Adipocyte (in vitro differentiated cells): ENCODE measurements around the gene PFDN6.
"Not testable (repeated sequence)": the region's sequence is repeated elsewhere in the genome, so short reads cannot be mapped to it uniquely, and the experiment has no call there.

Experiments used
- DNase-seq: peaks from one replicate; pipeline ENCODE4 v3.0.0-alpha.2; 2015; ENCODE audit warnings: low read depth
- H3K27me3 ChIP-seq: replicated peaks from 2 replicates; pipeline ENCODE4 v1.7.0; 2013; ENCODE audit warnings: mild to moderate bottlenecking, low read length, moderate library complexity; ENCODE audit not compliant: control insufficient read depth, insufficient read depth
- H3K36me3 ChIP-seq: 2 replicates; pipeline ENCODE4 v1.7.0; 2013; ENCODE audit warnings: low read length, mild to moderate bottlenecking, moderate library complexity; ENCODE audit not compliant: control insufficient read depth, insufficient read depth, severe bottlenecking
- H3K4me1 ChIP-seq: 2 replicates; pipeline ENCODE4 v1.7.0; 2013; ENCODE audit warnings: mild to moderate bottlenecking, low read length, moderate library complexity; ENCODE audit not compliant: control insufficient read depth, insufficient read depth
- H3K4me3 ChIP-seq: 2 replicates; pipeline ENCODE4 v1.7.0; 2013; ENCODE audit warnings: mild to moderate bottlenecking, low read length, moderate library complexity
- H3K9ac ChIP-seq: 2 replicates; pipeline ENCODE4 v1.7.0; 2013; ENCODE audit warnings: mild to moderate bottlenecking, low read length, moderate library complexity
- H3K9me3 ChIP-seq: 2 replicates; pipeline ENCODE4 v1.7.0; 2013; ENCODE audit warnings: mild to moderate bottlenecking, low read length, moderate library complexity; ENCODE audit not compliant: control insufficient read depth

The PFDN6 gene

GRCh38 chr6:33275795-33276580 lies 13.4 kb upstream of the PFDN6 start:
- peaks cover 44% of the 10 kb centered on the region for H3K4me1 ChIP-seq
- H3K27me3 ChIP-seq, H3K9me3 ChIP-seq, DNase-seq: not testable (repeated sequence)
- peak overlapping the region; percentile 79 for H3K4me3 ChIP-seq
- H3K36me3 ChIP-seq, result peaks cover 63% of the 10 kb centered on the region
- H3K9ac ChIP-seq, result peak overlapping the region; percentile 98

DNA sequence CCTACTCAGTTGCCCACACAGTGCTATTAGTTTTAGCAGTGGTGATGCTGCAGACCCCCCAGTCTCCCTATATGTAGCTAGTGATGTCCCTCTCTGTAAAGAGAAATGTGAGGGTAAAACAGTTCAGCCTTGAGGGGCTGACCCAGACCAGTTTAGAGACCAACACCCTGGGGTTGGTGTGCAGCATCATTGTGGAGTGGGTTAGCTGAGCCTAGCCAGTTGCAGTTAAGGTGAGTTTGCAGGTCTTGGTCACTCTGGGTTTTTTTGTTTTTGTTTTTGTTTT lies 12.9 kb upstream of the PFDN6 start:
- H3K4me1 ChIP-seq, result peaks cover 43% of the 10 kb centered on the region
- DNase-seq, result no peak
- no peaks in the 10 kb centered on the region for H3K27me3 ChIP-seq
- H3K9me3 ChIP-seq, result no peaks in the 10 kb centered on the region
- H3K36me3 ChIP-seq, result peaks cover 68% of the 10 kb centered on the region
- peak overlapping the region; percentile 98 for H3K9ac ChIP-seq
- H3K4me3 ChIP-seq, result peak overlapping the region; percentile 79

DNA sequence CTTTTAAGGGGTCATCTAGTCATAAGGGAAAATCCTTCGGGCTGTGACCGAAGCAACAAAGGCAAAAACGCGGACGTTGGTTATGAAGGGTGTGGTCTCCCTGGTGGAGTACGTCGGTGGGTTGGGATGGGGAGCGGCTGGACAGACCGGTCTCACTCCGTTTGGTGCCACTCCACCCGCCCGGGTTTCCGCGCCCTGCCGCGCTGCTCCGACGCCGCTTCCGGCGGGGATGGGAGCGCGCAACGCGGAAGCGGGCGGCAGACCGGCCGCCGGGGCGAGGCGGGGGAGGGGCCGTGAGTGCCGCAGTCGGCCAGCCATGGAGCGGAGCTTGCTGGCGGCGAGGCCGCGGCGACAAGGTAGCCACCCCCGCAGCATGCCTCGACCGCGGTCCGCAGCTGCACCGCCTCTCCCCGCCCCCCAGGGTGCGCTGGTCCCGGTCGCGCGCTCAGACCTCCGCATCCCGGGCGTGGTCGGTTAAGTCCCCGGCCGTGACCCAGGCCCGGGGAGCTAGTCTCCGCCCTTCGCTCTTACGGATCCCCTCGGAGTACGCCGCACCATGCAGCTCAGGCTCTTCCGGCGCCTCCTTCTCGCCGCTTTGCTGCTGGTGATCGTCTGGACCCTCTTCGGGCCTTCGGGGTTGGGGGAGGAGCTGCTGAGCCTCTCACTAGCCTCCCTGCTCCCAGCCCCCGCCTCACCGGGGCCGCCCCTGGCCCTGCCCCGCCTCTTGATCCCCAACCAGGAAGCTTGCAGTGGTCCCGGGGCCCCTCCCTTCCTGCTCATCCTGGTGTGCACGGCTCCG lies 12.3 kb upstream of the PFDN6 start, which contains the start of gene B3GALT4:
Gene B3GALT4 (plus strand): TSS at position 260 of the 799 bp plus-strand sequence. CDS start 297 bp downstream, at position 557.
- peak; percentile 76 for DNase-seq
- no peaks in the 10 kb centered on the region for H3K27me3 ChIP-seq
- H3K4me3 ChIP-seq, result peak within 1 kb of the TSS; percentile 79
- H3K4me1 ChIP-seq, result peaks cover 43% of the 10 kb centered on the region
- peaks cover 74% of the 10 kb centered on the region for H3K36me3 ChIP-seq
- no peaks in the 10 kb centered on the region for H3K9me3 ChIP-seq
- H3K9ac ChIP-seq, result peak within 1 kb of the TSS; percentile 98

DNA sequence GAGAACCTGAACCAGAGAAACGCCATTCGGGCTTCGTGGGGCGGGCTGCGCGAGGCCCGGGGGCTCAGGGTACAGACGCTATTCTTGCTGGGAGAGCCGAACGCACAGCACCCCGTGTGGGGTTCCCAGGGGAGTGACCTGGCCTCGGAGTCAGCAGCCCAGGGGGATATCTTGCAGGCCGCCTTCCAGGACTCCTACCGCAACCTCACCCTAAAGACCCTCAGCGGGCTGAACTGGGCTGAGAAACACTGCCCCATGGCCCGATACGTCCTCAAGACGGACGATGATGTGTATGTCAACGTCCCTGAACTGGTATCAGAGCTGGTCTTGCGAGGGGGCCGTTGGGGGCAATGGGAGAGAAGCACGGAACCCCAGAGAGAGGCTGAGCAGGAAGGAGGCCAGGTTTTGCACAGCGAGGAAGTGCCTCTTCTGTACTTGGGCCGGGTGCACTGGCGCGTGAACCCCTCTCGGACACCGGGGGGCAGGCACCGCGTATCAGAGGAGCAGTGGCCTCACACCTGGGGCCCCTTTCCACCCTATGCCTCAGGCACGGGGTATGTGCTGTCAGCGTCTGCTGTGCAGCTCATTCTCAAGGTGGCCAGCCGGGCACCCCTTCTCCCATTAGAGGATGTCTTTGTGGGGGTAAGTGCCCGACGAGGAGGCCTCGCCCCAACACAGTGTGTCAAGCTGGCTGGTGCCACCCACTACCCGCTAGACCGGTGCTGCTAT lies 11.6 kb upstream of the PFDN6 start:
- no peaks in the 10 kb centered on the region for H3K9me3 ChIP-seq
- no peak for DNase-seq
- peak overlapping the region; percentile 79 for H3K4me3 ChIP-seq
- H3K9ac ChIP-seq, result peak overlapping the region; percentile 98
- no peaks in the 10 kb centered on the region for H3K27me3 ChIP-seq
- H3K36me3 ChIP-seq, result peaks cover 78% of the 10 kb centered on the region
- H3K4me1 ChIP-seq, result peaks cover 41% of the 10 kb centered on the region

- no peak for DNase-seq
- no peaks in the 10 kb centered on the region for H3K27me3 ChIP-seq
- peaks cover 78% of the 10 kb centered on the region for H3K36me3 ChIP-seq
- H3K4me3 ChIP-seq, result no peak overlapping the region
- no peaks in the 10 kb centered on the region for H3K9me3 ChIP-seq
- peaks cover 35% of the 10 kb centered on the region for H3K4me1 ChIP-seq
- no peak overlapping the region for H3K9ac ChIP-seq
Observed at GRCh38 chr6:33278392-33278741, 11.0 kb upstream of the PFDN6 start.

DNA sequence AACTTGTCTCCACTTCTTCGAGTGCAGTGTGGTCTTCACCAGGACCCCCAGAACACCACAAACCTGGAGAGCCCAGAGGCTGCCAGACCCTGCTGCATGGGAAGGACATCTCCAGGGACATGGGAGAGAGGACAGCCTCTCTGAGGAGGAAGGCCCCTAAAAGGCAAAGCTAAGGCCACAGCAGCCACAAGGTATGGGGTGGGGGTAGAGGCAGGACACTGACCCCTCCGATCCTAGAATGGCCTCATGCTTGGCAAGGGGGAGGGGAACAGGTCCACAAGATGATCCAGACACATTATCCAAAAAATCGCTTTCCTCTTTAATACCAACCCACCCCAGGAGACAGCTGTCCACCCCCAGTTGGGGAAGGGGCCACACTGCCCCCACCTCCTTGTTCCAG lies 10.6 kb upstream of the PFDN6 start:
- H3K4me1 ChIP-seq, result peaks cover 31% of the 10 kb centered on the region
- no peak overlapping the region for H3K9ac ChIP-seq
- H3K9me3 ChIP-seq, result no peaks in the 10 kb centered on the region
- H3K27me3 ChIP-seq, result no peaks in the 10 kb centered on the region
- no peak overlapping the region for H3K4me3 ChIP-seq
- H3K36me3 ChIP-seq, result peaks cover 76% of the 10 kb centered on the region
- DNase-seq, result no peak

GRCh38 chr6:33279257-33279695 lies 10.1 kb upstream of the PFDN6 start:
- DNase-seq, result no peak
- H3K9me3 ChIP-seq, result no peaks in the 10 kb centered on the region
- no peaks in the 10 kb centered on the region for H3K27me3 ChIP-seq
- peaks cover 76% of the 10 kb centered on the region for H3K36me3 ChIP-seq
- H3K4me1 ChIP-seq, result peaks cover 26% of the 10 kb centered on the region
- H3K4me3 ChIP-seq, result no peak overlapping the region
- no peak overlapping the region for H3K9ac ChIP-seq

DNA sequence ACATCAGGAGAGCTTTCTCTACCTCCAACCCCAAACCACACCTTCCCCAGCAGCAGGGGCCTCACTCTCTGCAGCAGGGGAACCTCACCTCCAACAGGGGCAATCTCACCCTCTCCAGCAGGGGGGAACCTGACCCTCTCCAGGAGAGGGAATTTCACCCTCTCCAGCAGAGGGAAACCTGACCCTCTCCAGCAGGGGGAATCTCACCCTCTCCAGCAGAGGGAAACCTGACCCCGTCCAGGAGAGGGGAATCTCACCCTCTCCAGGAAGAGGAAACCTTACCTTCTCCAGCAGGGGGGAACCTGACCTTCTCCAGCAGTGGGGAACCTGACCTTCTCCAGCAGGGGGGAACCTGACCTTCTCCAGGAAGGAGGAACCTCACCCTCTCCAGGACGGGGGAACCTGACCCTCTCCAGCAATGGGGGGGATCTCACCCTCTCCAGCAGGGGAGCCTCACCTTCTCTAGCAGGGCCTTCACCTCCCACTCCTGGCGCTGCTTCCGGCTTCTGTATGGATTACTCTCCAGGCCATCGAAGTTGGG lies 9.4 kb upstream of the PFDN6 start:
- no peaks in the 10 kb centered on the region for H3K9me3 ChIP-seq
- peaks cover 76% of the 10 kb centered on the region for H3K36me3 ChIP-seq
- H3K4me1 ChIP-seq, result peaks cover 19% of the 10 kb centered on the region
- H3K4me3 ChIP-seq, result no peak overlapping the region
- H3K9ac ChIP-seq, result no peak overlapping the region
- H3K27me3 ChIP-seq, result no peaks in the 10 kb centered on the region
- DNase-seq, result peak; percentile 39

GRCh38 chr6:33280539-33280938 lies 8.9 kb upstream of the PFDN6 start:
- no peak for DNase-seq
- Histone ChIP-seq H3K36me3 (peaks cover 75% of the 10 kb centered on the region), H3K4me3 (no peak overlapping the region), H3K4me1 (peaks cover 14% of the 10 kb centered on the region), H3K9ac (no peak overlapping the region), H3K27me3 (no peaks in the 10 kb centered on the region), H3K9me3 (no peaks in the 10 kb centered on the region)

GRCh38 chr6:33285214-33285613 lies 4.2 kb upstream of the PFDN6 start:
- H3K9me3 ChIP-seq, H3K27me3 ChIP-seq, H3K9ac ChIP-seq, H3K4me3 ChIP-seq, DNase-seq: not testable (repeated sequence)
- peaks cover 64% of the 10 kb centered on the region for H3K36me3 ChIP-seq
- H3K4me1 ChIP-seq, result peaks cover 12% of the 10 kb centered on the region
